Activated CD8-positive, alpha-beta memory T cell treated with anti-CD3 and anti-CD28 coated beads, Interleukin-2, amount 10 ng/mL, durations not matched to agents 7 days and 5 days (primary cell): ENCODE results near the gene BCAR1. TPM values are rescaled to one million over a fixed set of nuclear protein-coding genes. Genes with fewer than 3 reads are reported as not detected.

ENCODE experiments used
- ATAC-seq: fragments of 150-1000 bp; cut with Tn5 transposase; one replicate; pipeline ENCODE4 v1.10.0; 2021; ENCODE audit warnings: moderate library complexity
- CTCF ChIA-PET: fragments of 350-600 bp; sonication (Branson Sonifier 250); formaldehyde crosslinking; loops from one replicate; lab custom pipeline; 2021; ENCODE audit warnings: antibody characterized with exemption; lab: Charles Lee
- DNase-seq: peaks from one replicate; pipeline ENCODE4 v3.0.0-alpha.2; 2020
- H3K27ac Mint-ChIP-seq: one replicate; pipeline ENCODE4 v1.8.0; 2021; ENCODE audit warnings: mild to moderate bottlenecking, mixed read lengths
- H3K27me3 Mint-ChIP-seq: one replicate; pipeline ENCODE4 v1.8.0; 2021; ENCODE audit warnings: mixed read lengths
- H3K36me3 Mint-ChIP-seq: one replicate; pipeline ENCODE4 v1.8.0; 2021; ENCODE audit warnings: mild to moderate bottlenecking, mixed read lengths
- H3K4me1 Mint-ChIP-seq: one replicate; pipeline ENCODE4 v1.8.0; 2021; ENCODE audit warnings: mixed read lengths
- H3K4me3 Mint-ChIP-seq: one replicate; pipeline ENCODE4 v1.8.0; 2021; ENCODE audit warnings: mild to moderate bottlenecking, moderate library complexity, mixed read lengths
- H3K9me3 Mint-ChIP-seq: one replicate; pipeline ENCODE4 v1.8.0; 2022; ENCODE audit warnings: low read depth, mixed read lengths
- total RNA-seq, 2 experiments: library from RNA; stranded (reverse); gene quantifications; one replicate each; pipeline ENCODE4 v1.2.3, GENCODE V29; 2021

The BCAR1 gene
- total RNA-seq, 2 experiments from 2014 or later = 0.19 TPM; not detected in 1

GRCh38 chr16:75256696-75257343 is 5.4 kb upstream of the BCAR1 start:
- no peaks in the 10 kb centered on the region for H3K36me3 Mint-ChIP-seq
- peaks cover 47% of the 10 kb centered on the region for H3K27me3 Mint-ChIP-seq
- DNase-seq = no peak
- no peak overlapping the region for H3K4me3 Mint-ChIP-seq
- CTCF ChIA-PET = no interaction called here
- H3K27ac Mint-ChIP-seq = no peak overlapping the region
- ATAC-seq = no peak
- H3K4me1 Mint-ChIP-seq = no peaks in the 10 kb centered on the region
- H3K9me3 Mint-ChIP-seq = no peaks in the 10 kb centered on the region

- ATAC-seq (no peak), DNase-seq (no peak)
- H3K4me1 Mint-ChIP-seq = no peaks in the 10 kb centered on the region
- H3K27ac Mint-ChIP-seq = no peak overlapping the region
- no peaks in the 10 kb centered on the region for H3K36me3 Mint-ChIP-seq
- CTCF ChIA-PET = no interaction called here
- no peaks in the 10 kb centered on the region for H3K9me3 Mint-ChIP-seq
- H3K27me3 Mint-ChIP-seq = peaks cover 48% of the 10 kb centered on the region
- H3K4me3 Mint-ChIP-seq = no peak overlapping the region
Measured at GRCh38 chr16:75256059-75256571, 4.7 kb upstream of the BCAR1 start.

GRCh38 chr16:75254359-75254837 is 3.0 kb upstream of the BCAR1 start:
- H3K36me3 Mint-ChIP-seq = no peaks in the 10 kb centered on the region
- H3K4me3 Mint-ChIP-seq = no peak overlapping the region
- H3K4me1 Mint-ChIP-seq = no peaks in the 10 kb centered on the region
- H3K27ac Mint-ChIP-seq = no peak overlapping the region
- ATAC-seq (no peak), DNase-seq (no peak)
- H3K27me3 Mint-ChIP-seq = peaks cover 57% of the 10 kb centered on the region
- H3K9me3 Mint-ChIP-seq = no peaks in the 10 kb centered on the region
- CTCF ChIA-PET = interaction anchor here (1.2 to 1.4 kb wide), 1 partner anchor 55 kb away, joined by 3 to 4 read pairs; no protein-coding TSS in a partner anchor

GRCh38 chr16:75252946-75253911 is 1.8 kb upstream of the BCAR1 start:
- Mint-ChIP-seq H3K27ac (no peak overlapping the region), H3K4me1 (no peaks in the 10 kb centered on the region), H3K36me3 (no peaks in the 10 kb centered on the region), H3K27me3 (peaks cover 57% of the 10 kb centered on the region), H3K9me3 (no peaks in the 10 kb centered on the region), H3K4me3 (no peak overlapping the region)
- no peak for DNase-seq
- no peak for ATAC-seq
- CTCF ChIA-PET = interaction anchor here (1.4 kb wide), 1 partner anchor 54 kb away, joined by 4 read pairs; no protein-coding TSS in a partner anchor

- no peaks in the 10 kb centered on the region for H3K36me3 Mint-ChIP-seq
- peaks cover 59% of the 10 kb centered on the region for H3K27me3 Mint-ChIP-seq
- DNase-seq (no peak), ATAC-seq (no peak)
- no peak overlapping the region for H3K4me3 Mint-ChIP-seq
- H3K27ac Mint-ChIP-seq = no peak overlapping the region
- CTCF ChIA-PET = no interaction called here
- H3K9me3 Mint-ChIP-seq = no peaks in the 10 kb centered on the region
- no peaks in the 10 kb centered on the region for H3K4me1 Mint-ChIP-seq
Measured at GRCh38 chr16:75252049-75252864, 833 bp upstream of the BCAR1 start.

- Mint-ChIP-seq H3K27me3 (peaks cover 59% of the 10 kb centered on the region), H3K4me3 (no peak overlapping the region), H3K36me3 (no peaks in the 10 kb centered on the region), H3K27ac (no peak overlapping the region), H3K4me1 (no peaks in the 10 kb centered on the region), H3K9me3 (no peaks in the 10 kb centered on the region)
- ATAC-seq (no peak), DNase-seq (no peak)
- CTCF ChIA-PET = interaction anchor here (1.9 kb wide), 1 partner anchor 17 kb away, joined by 11 read pairs; no protein-coding TSS in a partner anchor
Measured at GRCh38 chr16:75250809-75251279, 580 bp downstream of the BCAR1 start.

- H3K4me1 Mint-ChIP-seq = no peaks in the 10 kb centered on the region
- no peak overlapping the region for H3K4me3 Mint-ChIP-seq
- DNase-seq (no peak), ATAC-seq (no peak)
- CTCF ChIA-PET = interaction anchor here (1.9 kb wide), 1 partner anchor 17 kb away, joined by 11 read pairs; no protein-coding TSS in a partner anchor
- no peaks in the 10 kb centered on the region for H3K36me3 Mint-ChIP-seq
- H3K27me3 Mint-ChIP-seq = peaks cover 59% of the 10 kb centered on the region
- no peak overlapping the region for H3K27ac Mint-ChIP-seq
- H3K9me3 Mint-ChIP-seq = no peaks in the 10 kb centered on the region
Measured at GRCh38 chr16:75250089-75250808, 1.2 kb downstream of the BCAR1 start.

- ATAC-seq (no peak), DNase-seq (no peak)
- no peaks in the 10 kb centered on the region for H3K4me1 Mint-ChIP-seq
- CTCF ChIA-PET = interaction anchor here (1.9 kb wide), 1 partner anchor 16 kb away, joined by 11 read pairs; no protein-coding TSS in a partner anchor
- no peak overlapping the region for H3K4me3 Mint-ChIP-seq
- no peaks in the 10 kb centered on the region for H3K36me3 Mint-ChIP-seq
- no peaks in the 10 kb centered on the region for H3K9me3 Mint-ChIP-seq
- H3K27ac Mint-ChIP-seq = no peak overlapping the region
- H3K27me3 Mint-ChIP-seq = peaks cover 51% of the 10 kb centered on the region
Measured at GRCh38 chr16:75249441-75249840, 2.0 kb downstream of the BCAR1 start.

GRCh38 chr16:75248536-75249380 is 2.7 kb downstream of the BCAR1 start:
- peaks cover 47% of the 10 kb centered on the region for H3K27me3 Mint-ChIP-seq
- no peaks in the 10 kb centered on the region for H3K36me3 Mint-ChIP-seq
- DNase-seq (no peak), ATAC-seq (no peak)
- no peak overlapping the region for H3K4me3 Mint-ChIP-seq
- no peaks in the 10 kb centered on the region for H3K9me3 Mint-ChIP-seq
- no peaks in the 10 kb centered on the region for H3K4me1 Mint-ChIP-seq
- CTCF ChIA-PET = interaction anchor here (1.6 to 1.9 kb wide), 2 partner anchors 15 kb away, joined by 3 to 11 read pairs; no protein-coding TSS in a partner anchor
- no peak overlapping the region for H3K27ac Mint-ChIP-seq

GRCh38 chr16:75248142-75248535 is 3.3 kb downstream of the BCAR1 start:
- DNase-seq = no peak
- no peak for ATAC-seq
- Mint-ChIP-seq H3K36me3 (no peaks in the 10 kb centered on the region), H3K27me3 (peaks cover 41% of the 10 kb centered on the region), H3K27ac (no peak overlapping the region), H3K9me3 (no peaks in the 10 kb centered on the region), H3K4me1 (no peaks in the 10 kb centered on the region), H3K4me3 (no peak overlapping the region)
- CTCF ChIA-PET = interaction anchor here (0.8 to 1.6 kb wide), 2 partner anchors 14 to 15 kb away, joined by 3 read pairs; no protein-coding TSS in a partner anchor

- DNase-seq (no peak), ATAC-seq (no peak)
- H3K9me3 Mint-ChIP-seq = no peaks in the 10 kb centered on the region
- no peak overlapping the region for H3K27ac Mint-ChIP-seq
- CTCF ChIA-PET = interaction anchor here (0.5 to 1.6 kb wide), 2 partner anchors 14 to 37 kb away, joined by 3 read pairs; no protein-coding TSS in a partner anchor
- no peak overlapping the region for H3K4me3 Mint-ChIP-seq
- no peaks in the 10 kb centered on the region for H3K4me1 Mint-ChIP-seq
- no peaks in the 10 kb centered on the region for H3K36me3 Mint-ChIP-seq
- peaks cover 32% of the 10 kb centered on the region for H3K27me3 Mint-ChIP-seq
Measured at GRCh38 chr16:75247249-75247648, 4.2 kb downstream of the BCAR1 start.
